ENCODE measurements around the gene KY. TPM values are rescaled to one million over a fixed set of nuclear protein-coding genes. Genes with fewer than 3 reads are reported as not detected.

The KY gene
- total RNA-seq, 1 experiment from 2014 or later, result not detected

DNA sequence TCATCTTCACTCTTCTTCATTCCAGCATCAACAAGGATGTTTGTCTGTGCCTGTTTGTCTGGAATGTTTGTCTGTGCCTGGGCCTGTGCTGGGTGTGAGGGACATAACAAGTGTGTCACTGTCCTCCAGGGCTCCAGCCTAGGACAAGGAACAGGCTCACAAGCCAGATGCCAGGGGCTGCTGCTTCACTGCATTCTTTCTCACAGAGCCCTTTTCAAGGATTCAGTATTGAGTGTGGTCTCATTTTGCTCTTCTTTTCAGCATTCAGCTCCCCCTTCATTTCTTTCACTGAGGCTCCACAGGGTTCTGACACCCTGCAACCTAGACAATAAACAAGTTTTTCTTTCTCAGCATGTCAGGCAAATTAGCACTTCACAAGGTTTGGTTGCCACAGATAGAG lies 43.6 kb upstream of the KY start:
- ChIA-PET POLR2A (ENCODE audit: low non-redundant PET) (no interaction called here), CTCF (no interaction called here)
- H3K9me3 ChIP-seq (ENCODE audit: low read depth, low read length, poor library complexity, severe bottlenecking), result no peaks in the 10 kb centered on the region
- H3K36me3 ChIP-seq (ENCODE audit: insufficient read depth, low read length, poor library complexity, severe bottlenecking), result no peaks in the 10 kb centered on the region
- TF ChIP-seq, protein P1, sequence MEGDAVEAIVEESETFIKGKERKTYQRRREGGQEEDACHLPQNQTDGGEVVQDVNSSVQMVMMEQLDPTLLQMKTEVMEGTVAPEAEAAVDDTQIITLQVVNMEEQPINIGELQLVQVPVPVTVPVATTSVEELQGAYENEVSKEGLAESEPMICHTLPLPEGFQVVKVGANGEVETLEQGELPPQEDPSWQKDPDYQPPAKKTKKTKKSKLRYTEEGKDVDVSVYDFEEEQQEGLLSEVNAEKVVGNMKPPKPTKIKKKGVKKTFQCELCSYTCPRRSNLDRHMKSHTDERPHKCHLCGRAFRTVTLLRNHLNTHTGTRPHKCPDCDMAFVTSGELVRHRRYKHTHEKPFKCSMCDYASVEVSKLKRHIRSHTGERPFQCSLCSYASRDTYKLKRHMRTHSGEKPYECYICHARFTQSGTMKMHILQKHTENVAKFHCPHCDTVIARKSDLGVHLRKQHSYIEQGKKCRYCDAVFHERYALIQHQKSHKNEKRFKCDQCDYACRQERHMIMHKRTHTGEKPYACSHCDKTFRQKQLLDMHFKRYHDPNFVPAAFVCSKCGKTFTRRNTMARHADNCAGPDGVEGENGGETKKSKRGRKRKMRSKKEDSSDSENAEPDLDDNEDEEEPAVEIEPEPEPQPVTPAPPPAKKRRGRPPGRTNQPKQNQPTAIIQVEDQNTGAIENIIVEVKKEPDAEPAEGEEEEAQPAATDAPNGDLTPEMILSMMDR (conservative IDR thresholded peaks at IDR 0.05; ENCODE audit: low read depth, low read length), result no peak
- TF ChIP-seq EZH2 (IDR thresholded peaks at IDR 0.05; ENCODE audit: borderline replicate concordance, low read depth, low read length, poor library complexity, severe bottlenecking), result no peak
- H3K4me1 ChIP-seq (ENCODE audit: insufficient read depth, low read length, poor library complexity, severe bottlenecking), result no peaks in the 10 kb centered on the region
- intact Hi-C loops (cut with micrococcal nuclease; ENCODE audit: unreplicated experiment), result no loop called here
- no peak for DNase-seq (ENCODE audit: low spot score)
- H3K27me3 ChIP-seq (replicated peaks; ENCODE audit: insufficient read depth, low read depth, low read length, poor library complexity), result no peaks in the 10 kb centered on the region
- no peak overlapping the region for H3K4me3 ChIP-seq (ENCODE audit: low read depth, low read length, poor library complexity, severe bottlenecking)
- no TSS peak for BruUV-seq (replicated peaks)
- H3K27ac ChIP-seq (ENCODE audit: low read depth, low read length, poor library complexity, severe bottlenecking), result no peak overlapping the region

DNA sequence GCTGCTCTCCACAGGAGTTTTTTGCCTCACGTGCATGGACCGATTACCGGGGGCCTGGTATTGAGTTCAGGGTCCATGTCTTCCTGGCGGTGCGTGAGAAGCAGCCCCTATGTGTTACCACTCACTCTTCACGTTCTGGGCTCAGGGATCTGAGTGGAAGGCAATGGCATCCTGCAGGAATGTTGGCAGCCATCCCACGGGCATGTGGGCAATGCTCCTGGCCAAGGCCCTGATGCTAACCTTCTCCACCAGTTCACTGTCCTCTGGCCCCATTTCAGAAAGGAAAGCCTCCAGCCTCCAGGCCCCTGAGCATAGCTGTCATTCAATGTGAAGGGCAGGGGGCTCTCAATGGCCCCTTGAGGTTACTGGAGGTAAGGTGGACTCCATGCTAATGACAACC lies 43.0 kb upstream of the KY start:
- DNase-seq (ENCODE audit: low spot score), result no peak
- Histone ChIP-seq H3K4me1 (ENCODE audit: insufficient read depth, low read length, poor library complexity, severe bottlenecking) (no peaks in the 10 kb centered on the region), H3K9me3 (ENCODE audit: low read depth, low read length, poor library complexity, severe bottlenecking) (no peaks in the 10 kb centered on the region), H3K27ac (ENCODE audit: low read depth, low read length, poor library complexity, severe bottlenecking) (no peak overlapping the region), H3K4me3 (ENCODE audit: low read depth, low read length, poor library complexity, severe bottlenecking) (no peak overlapping the region), H3K36me3 (ENCODE audit: insufficient read depth, low read length, poor library complexity, severe bottlenecking) (no peaks in the 10 kb centered on the region), H3K27me3 (replicated peaks; ENCODE audit: insufficient read depth, low read depth, low read length, poor library complexity) (no peaks in the 10 kb centered on the region)
- ChIA-PET CTCF (no interaction called here), POLR2A (ENCODE audit: low non-redundant PET) (no interaction called here)
- TF ChIP-seq EZH2 (IDR thresholded peaks at IDR 0.05; ENCODE audit: borderline replicate concordance, low read depth, low read length, poor library complexity, severe bottlenecking), result no peak
- TF ChIP-seq, protein P1 (conservative IDR thresholded peaks at IDR 0.05; ENCODE audit: low read depth, low read length), result no peak
- no TSS peak for BruUV-seq (replicated peaks)
- intact Hi-C loops (cut with micrococcal nuclease; ENCODE audit: unreplicated experiment), result no loop called here

GRCh38 chr3:134693226-134693625 lies 42.4 kb upstream of the KY start:
- Histone ChIP-seq H3K27ac (ENCODE audit: low read depth, low read length, poor library complexity, severe bottlenecking) (no peak overlapping the region), H3K4me1 (ENCODE audit: insufficient read depth, low read length, poor library complexity, severe bottlenecking) (no peaks in the 10 kb centered on the region), H3K9me3 (ENCODE audit: low read depth, low read length, poor library complexity, severe bottlenecking) (no peaks in the 10 kb centered on the region), H3K36me3 (ENCODE audit: insufficient read depth, low read length, poor library complexity, severe bottlenecking) (no peaks in the 10 kb centered on the region), H3K4me3 (ENCODE audit: low read depth, low read length, poor library complexity, severe bottlenecking) (no peak overlapping the region), H3K27me3 (replicated peaks; ENCODE audit: insufficient read depth, low read depth, low read length, poor library complexity) (no peaks in the 10 kb centered on the region)
- TF ChIP-seq, protein P1 (conservative IDR thresholded peaks at IDR 0.05; ENCODE audit: low read depth, low read length), result no peak
- no peak for TF ChIP-seq EZH2 (IDR thresholded peaks at IDR 0.05; ENCODE audit: borderline replicate concordance, low read depth, low read length, poor library complexity, severe bottlenecking)
- no peak for DNase-seq (ENCODE audit: low spot score)
- CTCF ChIA-PET, result no interaction called here
- POLR2A ChIA-PET (ENCODE audit: low non-redundant PET), result no interaction called here
- intact Hi-C loops (cut with micrococcal nuclease; ENCODE audit: unreplicated experiment), result no loop called here
- no TSS peak for BruUV-seq (replicated peaks)
